NCI-H526 treated with DMSO at 0.1 percent for 48 hours (cell line): ENCODE results near the gene IL17RA.
"Not testable (repeated sequence)": the region's sequence is repeated elsewhere in the genome, so short reads cannot be mapped to it uniquely, and the experiment has no call there.

ENCODE experiments used
- DNase-seq: peaks from one replicate; lab custom pipeline; 2025; lab: John Stamatoyannopoulos, UW

Gene IL17RA

GRCh38 chr22:17120711-17121232, 36.0 kb downstream of the IL17RA start:
- no peak for DNase-seq

GRCh38 chr22:17121233-17122195, 36.7 kb downstream of the IL17RA start, which contains the start of gene TMEM121B:
Gene TMEM121B (minus strand): TSS chr22:17121360. CDS start chr22:17121127, 233 bp downstream.
- peak; percentile 64 for DNase-seq

- DNase-seq = no peak
Observed at GRCh38 chr22:17130199-17130598, 45.4 kb downstream of the IL17RA start.

- no peak for DNase-seq
Observed at GRCh38 chr22:17131686-17132085, 46.9 kb downstream of the IL17RA start.

GRCh38 chr22:17132112-17132511, 47.3 kb downstream of the IL17RA start:
- no peak for DNase-seq

GRCh38 chr22:17133137-17133536, 48.3 kb downstream of the IL17RA start:
- no peak for DNase-seq

GRCh38 chr22:17135153-17135760, 50.5 kb downstream of the IL17RA start:
- no peak for DNase-seq

GRCh38 chr22:17137170-17137569, 52.4 kb downstream of the IL17RA start:
- DNase-seq = no peak

- no peak for DNase-seq
Observed at GRCh38 chr22:17137861-17138425, 53.1 kb downstream of the IL17RA start.

- DNase-seq = no peak
Observed at GRCh38 chr22:17138513-17138912, 53.7 kb downstream of the IL17RA start.

GRCh38 chr22:17140022-17140421, 55.2 kb downstream of the IL17RA start:
- DNase-seq = no peak

GRCh38 chr22:17140826-17141766, 56.3 kb downstream of the IL17RA start:
- DNase-seq = no peak

GRCh38 chr22:17143101-17143500, 58.3 kb downstream of the IL17RA start:
- DNase-seq = no peak

GRCh38 chr22:17143826-17144225, 59.0 kb downstream of the IL17RA start:
- DNase-seq = no peak

- no peak for DNase-seq
Observed at GRCh38 chr22:17145021-17145680, 60.4 kb downstream of the IL17RA start.

- DNase-seq = not testable (repeated sequence)
Observed at GRCh38 chr22:17147458-17147857, 62.7 kb downstream of the IL17RA start.

- no peak for DNase-seq
Observed at GRCh38 chr22:17149076-17149815, 64.4 kb downstream of the IL17RA start.

GRCh38 chr22:17152340-17152739, 67.5 kb downstream of the IL17RA start:
- DNase-seq = no peak

GRCh38 chr22:17152971-17153370, 68.2 kb downstream of the IL17RA start:
- DNase-seq = no peak

GRCh38 chr22:17155941-17156340, 71.1 kb downstream of the IL17RA start:
- DNase-seq = no peak
